Transverse colon (tissue), 4 donors: Measurements from ENCODE around the gene ALS2CL. TPM values are rescaled to one million over a fixed set of nuclear protein-coding genes. Genes with fewer than 3 reads are reported as not detected.
A peak's percentile ranks its signal among the peaks of the same experiment; 100 is the strongest.

Experiments
- DNase-seq: peaks from one replicate; pipeline ENCODE4 v3.0.0-alpha.2; 2019
- H3K27ac ChIP-seq, 4 donors: fragments of 200-600 bp; sonication (generic); 2 replicates each; pipeline ENCODE4 v1.5.1; 2016 to 2018; ENCODE audit warnings: inconsistent platforms in 4 of 4
- H3K27me3 ChIP-seq: fragments of 200-600 bp; sonication (generic); 2 replicates; pipeline ENCODE4 v1.5.1; 2017; ENCODE audit warnings: inconsistent platforms
- H3K36me3 ChIP-seq, 4 donors: fragments of 200-600 bp; sonication (generic); 2 replicates each; pipeline ENCODE4 v1.5.1; 2017 to 2019; ENCODE audit warnings: inconsistent platforms in 4 of 4
- H3K4me1 ChIP-seq, 4 donors: fragments of 200-600 bp; sonication (generic); 2 replicates each; pipeline ENCODE4 v1.5.1; 2017 to 2020; ENCODE audit warnings: inconsistent platforms in 4 of 4
- H3K4me3 ChIP-seq, 4 donors: fragments of 200-600 bp; sonication (generic); 1 replicate in 1 of 4; 2 replicates in 3 of 4; pipeline versions ENCODE4 v1.5.1 to v1.6.1; 2017 to 2019; ENCODE audit warnings: inconsistent platforms in 4 of 4
- H3K9me3 ChIP-seq, 2 donors: fragments of 200-600 bp; sonication (generic); 2 replicates each; pipeline ENCODE4 v1.5.1; 2017 to 2019; ENCODE audit warnings: inconsistent platforms in 2 of 2
- CTCF ChIP-seq, 5 experiments: fragments of 200-600 bp in 3 of 5; fragments of 450-650 bp in 2 of 5; sonication (generic) in 3 of 5; IDR thresholded peaks; 1 replicate in 2 of 5; 2 replicates in 3 of 5; pipeline ENCODE4 v1.5.1; 2016 to 2017; ENCODE audit warnings: antibody characterized with exemption in 5 of 5, inconsistent platforms in 3 of 5, mild to moderate bottlenecking in 2 of 5, moderate library complexity in 1 of 5
- EP300 ChIP-seq: sonication (generic); formaldehyde crosslinking; IDR thresholded peaks from one replicate; pipeline ENCODE4 v1.6.1; 2017; ENCODE audit warnings: antibody characterized with exemption, low read depth
- POLR2A ChIP-seq: fragments of 450-650 bp; IDR thresholded peaks from one replicate; pipeline ENCODE4 v1.6.1; 2016; ENCODE audit warnings: antibody characterized with exemption, mild to moderate bottlenecking, moderate library complexity
- POLR2AphosphoS5 ChIP-seq, 3 donors: sonication (generic); formaldehyde crosslinking; IDR thresholded peaks; one replicate each; pipeline ENCODE4 v1.6.1; 2016; ENCODE audit warnings: antibody characterized with exemption in 3 of 3
- whole genome bisulfite sequencing, 2 donors: methylation state at CpG; one replicate each; pipeline ENCODE4 v1.1.5; 2018; ENCODE audit warnings: low coverage in 1 of 2; 5-methylcytosine and 5-hydroxymethylcytosine counted together
- in situ Hi-C, 4 donors: fragments of 200-750 bp; cut with MboI; loops; one replicate each; pipeline versions ENCODE4 v1.15.0 to v1.15.1; 2017; ENCODE audit warnings: low sequenced_read_pairs in 3 of 4, low pct_ligation_motif_present in 1 of 4, low pct_unique_long_range_greater_than_20kb in 1 of 4
- intact Hi-C: fragments of 100-400 bp; cut with DNase I; formaldehyde crosslinking; loops from one replicate; pipeline ENCODE4 v1.15.1; 2023; ENCODE audit warnings: low total_unique reads
- total RNA-seq, 4 donors: library from RNA; depleted of rRNA; stranded (reverse); fragments of >200 nt; gene quantifications; one replicate each; pipeline ENCODE4 v1.1.0, GENCODE V29; 2016

Gene ALS2CL
- total RNA-seq, 4 donors from 2014 or later: 67.5 to 212 (median 116) TPM

DNA sequence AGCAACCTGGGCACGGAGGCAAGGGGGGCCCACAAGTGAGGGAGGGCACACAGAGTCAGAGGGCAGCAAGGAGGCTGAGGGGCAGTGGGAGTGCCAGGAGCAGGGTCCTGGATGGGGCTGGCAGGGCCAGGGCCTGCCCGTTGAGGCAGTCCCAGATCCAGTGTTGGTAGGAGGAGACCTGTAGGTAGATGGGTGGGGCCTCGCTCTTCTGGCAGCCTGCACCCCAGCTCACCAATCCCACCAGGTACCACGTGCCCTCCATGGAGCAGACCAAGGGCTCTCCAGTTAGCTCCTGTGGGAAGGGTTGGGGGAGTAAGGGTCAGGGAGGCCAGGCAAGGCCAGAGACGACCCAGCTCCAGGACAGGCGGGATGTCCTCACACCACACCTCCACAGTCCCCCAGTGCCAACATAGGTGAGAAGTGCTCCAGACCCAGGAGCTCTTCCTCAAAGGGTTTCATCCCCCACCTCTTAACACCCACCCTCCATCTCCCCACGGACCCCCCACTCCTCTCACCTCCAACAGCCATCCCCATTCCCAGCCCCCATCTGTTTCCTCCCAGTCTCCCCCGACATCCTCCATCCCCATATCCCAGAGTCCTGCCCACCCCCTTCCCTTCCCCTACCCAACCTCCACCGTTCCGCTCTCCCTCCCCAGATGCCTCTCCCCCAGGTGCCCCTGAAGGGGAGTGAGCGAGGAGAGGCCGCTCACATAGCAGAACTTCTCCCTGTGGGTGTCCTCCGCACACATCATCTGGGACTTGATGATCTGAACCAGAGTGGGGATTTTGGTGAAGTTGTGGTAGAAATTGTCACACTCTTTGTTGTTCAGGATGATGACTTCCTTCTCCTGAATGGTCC, 18.9 kb upstream of the ALS2CL start:
- H3K4me3 ChIP-seq: no peak overlapping the region
- H3K27me3 ChIP-seq: peaks cover 5% of the 10 kb centered on the region
- H3K27ac ChIP-seq: no peak overlapping the region
- H3K36me3 ChIP-seq: no peaks in the 10 kb centered on the region
- in situ Hi-C loops: loop anchor here (5.0 to 25.0 kb wide), 7 partner anchors 150 to 650 kb away; partner anchors contain the start of gene MYL3 (in 1 of the 4)
- DNase-seq: peak; percentile 3
- TF ChIP-seq POLR2A (no peak), POLR2AphosphoS5 (IDR thresholded peaks at IDR 0.05) (no peak), CTCF (IDR thresholded peaks at IDR 0.05) (no peak), EP300 (no peak)
- intact Hi-C loops: no loop called here
- no peaks in the 10 kb centered on the region for H3K4me1 ChIP-seq
- no peaks in the 10 kb centered on the region for H3K9me3 ChIP-seq
- WGBS, 2 donors: 83 to 87% methylated on average over 3 to 13 of the region's 13 CpGs

DNA sequence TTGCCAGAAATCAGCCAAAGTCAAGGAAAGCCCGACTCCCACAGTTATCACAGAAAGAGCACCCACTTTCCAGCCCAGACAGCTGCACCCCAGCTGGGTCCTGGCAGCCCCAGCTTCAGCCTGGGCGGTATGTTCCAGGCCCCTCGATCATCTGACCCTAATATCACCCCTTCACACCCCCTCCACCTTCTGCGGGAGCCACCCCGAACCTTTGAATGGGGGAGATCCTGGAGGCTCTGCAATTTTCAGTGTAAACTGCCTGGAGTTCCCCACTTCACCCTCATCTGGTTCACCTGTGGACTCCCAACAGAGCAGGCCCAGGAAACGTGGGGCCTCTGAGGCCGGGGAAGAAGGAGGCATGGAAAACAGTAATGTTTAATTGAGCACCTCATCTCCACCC, 18.3 kb upstream of the ALS2CL start:
- WGBS, 2 donors: 72 to 88% methylated on average over 2 to 7 of the region's 7 CpGs
- no peaks in the 10 kb centered on the region for H3K27me3 ChIP-seq
- TF ChIP-seq POLR2A (no peak), CTCF (IDR thresholded peaks at IDR 0.05) (no peak), EP300 (no peak), POLR2AphosphoS5 (IDR thresholded peaks at IDR 0.05) (no peak)

GRCh38 chr3:46711305-46711704, 17.8 kb upstream of the ALS2CL start:
- no peak for DNase-seq
- H3K4me3 ChIP-seq: no peak overlapping the region
- no peak overlapping the region for H3K27ac ChIP-seq
- WGBS, 2 donors: 92 to 100% methylated on average over 1 to 2 of the region's 2 CpGs
- H3K4me1 ChIP-seq: no peaks in the 10 kb centered on the region
- in situ Hi-C loops (loop anchor here (5.0 to 25.0 kb wide), 7 partner anchors 151 to 651 kb away; partner anchors contain the start of gene MYL3 (in 1 of the 4)), intact Hi-C loops (no loop called here)
- H3K9me3 ChIP-seq: no peaks in the 10 kb centered on the region
- H3K27me3 ChIP-seq: no peaks in the 10 kb centered on the region
- no peaks in the 10 kb centered on the region for H3K36me3 ChIP-seq
- TF ChIP-seq CTCF (IDR thresholded peaks at IDR 0.05) (no peak), EP300 (no peak), POLR2A (no peak), POLR2AphosphoS5 (IDR thresholded peaks at IDR 0.05) (no peak)

More for the DNA sequence above, 18.3 kb upstream of the ALS2CL start:
- no peaks in the 10 kb centered on the region for H3K36me3 ChIP-seq
- no peak for DNase-seq
- H3K4me3 ChIP-seq: no peak overlapping the region
- in situ Hi-C loops: loop anchor here (5.0 to 25.0 kb wide), 7 partner anchors 151 to 651 kb away; partner anchors contain the start of gene MYL3 (in 1 of the 4)
- intact Hi-C loops: no loop called here
- H3K4me1 ChIP-seq: no peaks in the 10 kb centered on the region
- no peak overlapping the region for H3K27ac ChIP-seq
- no peaks in the 10 kb centered on the region for H3K9me3 ChIP-seq

DNA sequence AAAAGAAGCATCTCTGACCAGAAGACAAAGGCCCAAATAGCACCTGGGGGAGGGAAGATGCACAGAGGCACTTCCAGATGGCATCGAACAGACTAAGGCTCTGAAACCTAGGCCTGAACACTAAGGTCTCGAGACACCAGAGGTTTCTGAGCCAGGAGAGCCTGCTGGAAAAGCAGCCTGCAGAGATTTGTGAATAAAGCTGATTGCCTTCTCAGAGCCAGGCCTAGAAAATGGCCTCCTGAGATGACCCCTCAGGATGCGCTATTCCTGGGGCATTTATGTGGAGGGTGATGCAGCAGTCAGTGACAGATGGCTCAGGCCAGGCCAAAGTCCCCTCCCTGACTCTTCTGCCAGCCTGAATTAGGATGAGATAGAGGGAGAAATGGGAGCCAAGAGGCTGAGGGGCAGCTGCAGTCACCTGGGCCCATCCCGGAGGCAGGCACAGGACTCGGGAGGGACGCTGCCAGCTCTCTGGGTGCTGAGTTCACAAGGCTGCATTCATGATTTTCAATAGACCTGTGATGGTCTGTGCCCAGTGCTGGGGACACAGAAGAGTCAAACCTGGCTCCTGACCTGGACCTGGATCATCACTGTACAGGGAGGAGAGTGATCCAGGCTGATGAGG, 17.3 kb upstream of the ALS2CL start:
- DNase-seq: no peak
- no peaks in the 10 kb centered on the region for H3K36me3 ChIP-seq
- no peaks in the 10 kb centered on the region for H3K27me3 ChIP-seq
- no peak overlapping the region for H3K27ac ChIP-seq
- intact Hi-C loops: no loop called here
- no peak overlapping the region for H3K4me3 ChIP-seq
- H3K4me1 ChIP-seq: no peaks in the 10 kb centered on the region
- no peak for TF ChIP-seq CTCF (IDR thresholded peaks at IDR 0.05)
- TF ChIP-seq POLR2A: no peak
- TF ChIP-seq POLR2AphosphoS5 (IDR thresholded peaks at IDR 0.05): no peak
- TF ChIP-seq EP300: no peak
- WGBS, 2 donors: 89% methylated on average over 6 of the region's 6 CpGs; no CpG with 5 or more reads in 1 of the 2 donors
- in situ Hi-C loops: loop anchor here (5.0 to 25.0 kb wide), 7 partner anchors 152 to 652 kb away; partner anchors contain the start of gene MYL3 (in 1 of the 4)
- H3K9me3 ChIP-seq: no peaks in the 10 kb centered on the region
